ENCODE data around the gene S100A4.

Gene S100A4

DNA sequence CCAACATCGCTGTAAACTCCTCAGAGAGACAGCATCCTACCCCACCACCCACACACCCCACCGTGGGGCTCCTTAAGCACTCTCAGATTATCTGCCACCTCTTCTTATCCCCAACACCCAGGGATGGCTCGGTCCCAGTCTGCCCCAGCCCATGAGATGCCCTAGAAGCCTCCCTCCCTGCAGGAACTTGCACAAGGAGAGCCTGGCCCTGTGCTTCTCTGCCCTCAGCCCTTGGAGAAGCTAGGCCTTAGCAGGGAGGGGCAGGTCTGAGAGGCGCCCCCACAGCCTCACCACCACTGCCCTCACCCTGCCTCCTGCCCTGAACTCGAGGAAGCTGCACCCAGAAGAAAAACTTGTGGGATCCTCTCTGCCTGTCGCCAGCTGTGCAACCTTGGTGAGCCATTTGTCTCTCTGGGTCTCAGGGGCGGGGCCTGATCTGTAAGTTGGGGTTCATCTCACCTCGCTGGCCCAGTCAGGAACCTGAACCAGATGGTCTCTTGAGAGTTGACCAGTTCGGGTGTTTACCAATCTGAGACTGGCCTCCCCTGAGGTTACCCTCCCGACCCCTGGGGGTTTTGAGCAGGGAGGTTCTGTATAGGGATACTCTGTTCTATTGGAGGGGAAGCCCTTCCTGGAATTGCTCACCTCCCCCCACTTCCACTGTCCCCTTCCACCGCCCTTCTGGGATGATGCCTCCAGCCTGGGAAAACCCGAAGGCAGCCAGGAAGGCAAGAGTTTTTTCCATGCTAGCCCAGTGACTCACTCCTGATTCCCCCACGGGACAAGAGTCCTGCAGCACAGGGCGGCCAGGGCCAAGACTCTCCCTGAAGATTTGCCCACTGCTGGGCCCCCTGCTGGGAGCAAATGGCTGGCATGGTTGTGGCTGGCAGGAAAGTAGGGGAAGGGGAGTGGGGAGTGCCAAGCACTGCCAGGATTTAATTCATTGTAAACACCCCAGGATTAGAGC lies 3.4 kb upstream of the S100A4 start, which contains the start of gene S100A3:
Gene S100A3 (minus strand): TSS at position 537 of the 967 bp plus-strand sequence. CDS start 773 bp downstream, outside the sequence.
- intact Hi-C loops (cut with DNase I; ENCODE audit: low total_unique reads), result no loop called here
- H3K4me1 ChIP-seq, result peaks cover 6 to 83% (median 77%) of the 10 kb centered on the region in 4 donors

DNA sequence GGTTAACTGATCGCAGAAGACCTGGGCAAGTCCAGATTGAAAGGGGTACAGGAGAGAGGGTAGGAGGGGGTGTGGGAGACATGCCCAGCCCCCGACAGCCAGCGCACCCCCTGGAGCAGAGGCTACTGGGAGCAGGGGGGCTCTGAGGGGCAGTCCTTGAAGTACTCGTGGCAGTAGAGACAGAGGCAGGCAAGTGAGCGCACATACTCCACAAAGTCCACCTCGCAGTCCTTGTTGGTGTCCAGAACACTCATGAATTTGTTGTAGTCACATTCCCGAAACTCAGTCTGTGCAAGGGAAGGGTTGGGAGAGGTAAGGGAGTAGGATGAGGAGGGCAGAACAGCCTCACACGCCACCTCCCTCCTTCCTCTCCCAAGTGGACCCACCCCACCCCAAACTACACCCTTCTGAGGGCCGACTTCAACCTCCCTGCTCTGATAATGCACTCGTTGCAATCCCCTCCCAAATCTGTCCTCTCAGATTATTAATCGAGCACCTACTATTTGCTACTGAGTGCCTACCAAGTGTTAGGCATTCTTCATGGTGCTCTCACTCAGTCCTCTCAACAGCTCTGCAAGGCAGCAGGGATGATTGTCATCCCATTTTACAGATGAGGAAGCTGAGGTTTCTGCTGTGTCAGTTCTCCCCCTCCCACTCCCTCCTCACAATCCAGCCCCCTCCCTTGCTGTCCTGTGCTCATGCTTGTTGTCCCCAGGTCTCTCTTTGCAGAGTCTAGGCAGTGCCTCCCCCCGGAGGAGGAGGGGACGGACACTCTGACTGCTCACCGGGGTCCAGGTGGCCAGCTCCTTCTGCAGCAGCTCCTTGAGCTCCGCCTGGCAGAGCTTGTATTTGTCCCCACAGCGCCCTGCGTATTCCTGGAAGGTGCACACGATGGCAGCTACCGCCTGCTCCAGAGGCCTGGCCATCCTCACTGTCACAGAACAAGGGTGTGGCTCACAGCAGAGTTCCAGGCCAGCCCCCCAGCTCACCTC lies 2.2 kb upstream of the S100A4 start:
- no peak for TF ChIP-seq CTCF (IDR thresholded peaks at IDR 0.05)
- Histone ChIP-seq H3K36me3 (no peaks in the 10 kb centered on the region), H3K9me3 (no peaks in the 10 kb centered on the region), H3K4me3 (no peak overlapping the region), H3K4me1 (peaks cover 6 to 83% (median 77%) of the 10 kb centered on the region in 4 donors), H3K27me3 (no peaks in the 10 kb centered on the region), H3K27ac (peak overlapping the region; percentile 78 to 79)
- intact Hi-C loops (cut with DNase I; ENCODE audit: low total_unique reads), result no loop called here
- peak; percentile 16 to 62 for DNase-seq

More for the DNA sequence above, 3.4 kb upstream of the S100A4 start, which contains the start of gene S100A3:
- Histone ChIP-seq H3K36me3 (no peaks in the 10 kb centered on the region), H3K4me3 (no peak within 1 kb of the TSS), H3K9me3 (no peaks in the 10 kb centered on the region), H3K27ac (peak within 1 kb of the TSS; percentile 78 to 79), H3K27me3 (no peaks in the 10 kb centered on the region)
- peak; percentile 38 to 52 for TF ChIP-seq CTCF (IDR thresholded peaks at IDR 0.05)
- DNase-seq, result peak; percentile 86 to 95

DNA sequence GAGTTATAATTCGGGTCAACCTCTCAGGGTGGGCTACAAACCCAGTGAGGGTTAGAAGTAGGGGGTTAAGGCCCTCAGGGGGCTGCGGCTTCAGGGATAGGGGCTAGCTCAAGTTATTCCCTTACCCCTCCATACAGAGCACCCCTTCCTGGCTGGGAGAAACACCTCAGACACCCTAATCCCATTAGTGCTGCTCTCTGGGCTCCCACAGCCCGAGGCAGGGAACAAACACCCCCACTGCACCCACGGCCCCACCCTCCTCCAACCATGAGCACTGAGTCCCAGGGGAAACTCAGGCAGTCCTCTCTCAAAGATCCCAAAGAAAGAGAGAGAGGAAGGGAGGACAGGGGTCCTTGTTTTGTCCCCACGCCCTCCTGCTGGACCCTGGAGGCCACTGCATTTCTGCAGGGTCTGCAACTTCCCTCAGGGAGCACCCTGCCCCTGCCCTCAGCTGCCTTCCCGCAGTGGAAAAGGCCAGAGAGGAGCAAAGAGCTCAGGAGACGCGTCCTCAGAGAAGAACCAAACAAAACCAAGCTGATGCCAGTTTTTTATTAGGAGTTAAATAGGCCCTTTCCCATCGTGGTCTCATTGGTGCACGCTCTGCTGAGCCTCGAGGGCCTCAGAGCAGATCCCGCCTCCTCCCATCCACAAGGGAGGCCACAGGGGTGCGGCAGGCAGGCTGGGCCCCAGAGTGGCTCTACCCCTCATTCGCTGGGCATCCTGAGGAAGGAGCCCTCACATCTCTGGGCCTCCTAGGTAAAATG lies 1.4 kb upstream of the S100A4 start:
- TF ChIP-seq CTCF (IDR thresholded peaks at IDR 0.05), result no peak
- Histone ChIP-seq H3K27me3 (no peaks in the 10 kb centered on the region), H3K4me1 (peaks cover 6 to 89% (median 85%) of the 10 kb centered on the region in 4 donors), H3K27ac (peak overlapping the region; percentile 78 to 79), H3K4me3 (no peak overlapping the region), H3K36me3 (no peaks in the 10 kb centered on the region), H3K9me3 (no peaks in the 10 kb centered on the region)
- peak; percentile 16 to 76 for DNase-seq
- intact Hi-C loops (cut with DNase I; ENCODE audit: low total_unique reads), result no loop called here

- H3K27ac ChIP-seq, result peak overlapping the region; percentile 78 to 79
- H3K4me1 ChIP-seq, result peaks cover 6 to 93% (median 87%) of the 10 kb centered on the region in 4 donors
- no peaks in the 10 kb centered on the region for H3K9me3 ChIP-seq
- no peaks in the 10 kb centered on the region for H3K27me3 ChIP-seq
- H3K36me3 ChIP-seq, result no peaks in the 10 kb centered on the region
- TF ChIP-seq CTCF (IDR thresholded peaks at IDR 0.05), result no peak
- peak overlapping the region; percentile 52 to 53 for H3K4me3 ChIP-seq
- DNase-seq, result peak; percentile 19 to 55
- intact Hi-C loops (cut with DNase I; ENCODE audit: low total_unique reads), result no loop called here
These were observed 765 bp upstream of the S100A4 start for GRCh38 chr1:153546371-153546770.

All from tibial artery (tissue), 4 donors.